ENCODE measurements around the gene TENT4A. TPM values are rescaled to one million over a fixed set of nuclear protein-coding genes. Genes with fewer than 3 reads are reported as not detected.

The TENT4A gene
- total RNA-seq, 2 donors from 2014 or later: 25.5 to 32.7 TPM

- TF ChIP-seq, protein P1, sequence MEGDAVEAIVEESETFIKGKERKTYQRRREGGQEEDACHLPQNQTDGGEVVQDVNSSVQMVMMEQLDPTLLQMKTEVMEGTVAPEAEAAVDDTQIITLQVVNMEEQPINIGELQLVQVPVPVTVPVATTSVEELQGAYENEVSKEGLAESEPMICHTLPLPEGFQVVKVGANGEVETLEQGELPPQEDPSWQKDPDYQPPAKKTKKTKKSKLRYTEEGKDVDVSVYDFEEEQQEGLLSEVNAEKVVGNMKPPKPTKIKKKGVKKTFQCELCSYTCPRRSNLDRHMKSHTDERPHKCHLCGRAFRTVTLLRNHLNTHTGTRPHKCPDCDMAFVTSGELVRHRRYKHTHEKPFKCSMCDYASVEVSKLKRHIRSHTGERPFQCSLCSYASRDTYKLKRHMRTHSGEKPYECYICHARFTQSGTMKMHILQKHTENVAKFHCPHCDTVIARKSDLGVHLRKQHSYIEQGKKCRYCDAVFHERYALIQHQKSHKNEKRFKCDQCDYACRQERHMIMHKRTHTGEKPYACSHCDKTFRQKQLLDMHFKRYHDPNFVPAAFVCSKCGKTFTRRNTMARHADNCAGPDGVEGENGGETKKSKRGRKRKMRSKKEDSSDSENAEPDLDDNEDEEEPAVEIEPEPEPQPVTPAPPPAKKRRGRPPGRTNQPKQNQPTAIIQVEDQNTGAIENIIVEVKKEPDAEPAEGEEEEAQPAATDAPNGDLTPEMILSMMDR (conservative IDR thresholded peaks at IDR 0.05): no peak
- H3K4me1 Mint-ChIP-seq: peaks cover 43% of the 10 kb centered on the region
- no peak overlapping the region for H3K9ac ChIP-seq (ENCODE audit: extremely low read depth, low read length, poor library complexity, severe bottlenecking)
- no peaks in the 10 kb centered on the region for H3K36me3 Mint-ChIP-seq (ENCODE audit: low read depth)
- H3K27me3 Mint-ChIP-seq (ENCODE audit: insufficient read depth): no peaks in the 10 kb centered on the region
- DNase-seq: no peak
- 86 to 95% methylated on average over 7 to 13 of the region's 14 CpGs for WGBS, 2 experiments (ENCODE audit: insufficient coverage in 1 of 2, insufficient read length in 1 of 2)
- no peak overlapping the region for H3K4me3 ChIP-seq (ENCODE audit: low read length)
- peaks cover 14% of the 10 kb centered on the region for H3K36me3 ChIP-seq (ENCODE audit: control insufficient read depth, insufficient read depth, low read length)
- peaks cover 7% of the 10 kb centered on the region for H3K4me1 ChIP-seq (ENCODE audit: control insufficient read depth, insufficient read depth, low read length)
- no peaks in the 10 kb centered on the region for H3K27me3 ChIP-seq (ENCODE audit: control insufficient read depth, insufficient read depth, low read length, poor library complexity, severe bottlenecking)
- no peak overlapping the region for H3K27ac ChIP-seq (ENCODE audit: low read depth, low read length)
- no peaks in the 10 kb centered on the region for H3K9me3 Mint-ChIP-seq
- no peaks in the 10 kb centered on the region for H3K9me3 ChIP-seq (ENCODE audit: control insufficient read depth, low read length)
- H3K4me3 Mint-ChIP-seq: no peak overlapping the region
- H3K27ac Mint-ChIP-seq: peak overlapping the region; percentile 24
These were observed 5.0 kb downstream of the TENT4A start for GRCh38 chr5:6718161-6718681.

GRCh38 chr5:6718718-6719117 lies 5.5 kb downstream of the TENT4A start:
- Histone ChIP-seq H3K4me1 (ENCODE audit: control insufficient read depth, insufficient read depth, low read length) (peaks cover 10% of the 10 kb centered on the region), H3K4me3 (ENCODE audit: low read length) (no peak overlapping the region), H3K27me3 (ENCODE audit: control insufficient read depth, insufficient read depth, low read length, poor library complexity, severe bottlenecking) (no peaks in the 10 kb centered on the region), H3K9ac (ENCODE audit: extremely low read depth, low read length, poor library complexity, severe bottlenecking) (no peak overlapping the region), H3K27ac (ENCODE audit: low read depth, low read length) (no peak overlapping the region), H3K36me3 (ENCODE audit: control insufficient read depth, insufficient read depth, low read length) (peaks cover 15% of the 10 kb centered on the region), H3K9me3 (ENCODE audit: control insufficient read depth, low read length) (no peaks in the 10 kb centered on the region)
- Mint-ChIP-seq H3K9me3 (no peaks in the 10 kb centered on the region), H3K27me3 (ENCODE audit: insufficient read depth) (no peaks in the 10 kb centered on the region), H3K4me1 (peaks cover 48% of the 10 kb centered on the region), H3K27ac (no peak overlapping the region), H3K36me3 (ENCODE audit: low read depth) (no peaks in the 10 kb centered on the region), H3K4me3 (no peak overlapping the region)
- TF ChIP-seq, protein P1 (conservative IDR thresholded peaks at IDR 0.05): no peak
- WGBS, 2 experiments (ENCODE audit: insufficient coverage in 1 of 2, insufficient read length in 1 of 2): 77 to 83% methylated on average over 2 to 5 of the region's 5 CpGs
- no peak for DNase-seq

- TF ChIP-seq, protein P1 (conservative IDR thresholded peaks at IDR 0.05): no peak
- H3K9me3 Mint-ChIP-seq: no peaks in the 10 kb centered on the region
- peaks cover 22% of the 10 kb centered on the region for H3K36me3 ChIP-seq (ENCODE audit: control insufficient read depth, insufficient read depth, low read length)
- no peak overlapping the region for H3K9ac ChIP-seq (ENCODE audit: extremely low read depth, low read length, poor library complexity, severe bottlenecking)
- no peak overlapping the region for H3K4me3 ChIP-seq (ENCODE audit: low read length)
- H3K27ac ChIP-seq (ENCODE audit: low read depth, low read length): no peak overlapping the region
- no peak overlapping the region for H3K27ac Mint-ChIP-seq
- H3K27me3 ChIP-seq (ENCODE audit: control insufficient read depth, insufficient read depth, low read length, poor library complexity, severe bottlenecking): no peaks in the 10 kb centered on the region
- no peak overlapping the region for H3K4me3 Mint-ChIP-seq
- H3K9me3 ChIP-seq (ENCODE audit: control insufficient read depth, low read length): no peaks in the 10 kb centered on the region
- no peak for DNase-seq
- H3K36me3 Mint-ChIP-seq (ENCODE audit: low read depth): peaks cover 1% of the 10 kb centered on the region
- 92 to 93% methylated on average over 3 to 5 of the region's 5 CpGs for WGBS, 2 experiments (ENCODE audit: insufficient coverage in 1 of 2, insufficient read length in 1 of 2)
- H3K4me1 Mint-ChIP-seq: peaks cover 49% of the 10 kb centered on the region
- no peaks in the 10 kb centered on the region for H3K27me3 Mint-ChIP-seq (ENCODE audit: insufficient read depth)
- H3K4me1 ChIP-seq (ENCODE audit: control insufficient read depth, insufficient read depth, low read length): peaks cover 10% of the 10 kb centered on the region
These were observed 6.2 kb downstream of the TENT4A start for GRCh38 chr5:6719417-6719816.
